ENCODE results near the gene GPR161. TPM values are rescaled to one million over a fixed set of nuclear protein-coding genes. Genes with fewer than 3 reads are reported as not detected.

The GPR161 gene
- total and polyA plus RNA-seq, 10 of the 15 experiments (the other 5 are each of a cell fraction or from before 2014, with no cell fraction given): 0.07 to 0.49 (median 0.34) TPM; not detected in 2

DNA sequence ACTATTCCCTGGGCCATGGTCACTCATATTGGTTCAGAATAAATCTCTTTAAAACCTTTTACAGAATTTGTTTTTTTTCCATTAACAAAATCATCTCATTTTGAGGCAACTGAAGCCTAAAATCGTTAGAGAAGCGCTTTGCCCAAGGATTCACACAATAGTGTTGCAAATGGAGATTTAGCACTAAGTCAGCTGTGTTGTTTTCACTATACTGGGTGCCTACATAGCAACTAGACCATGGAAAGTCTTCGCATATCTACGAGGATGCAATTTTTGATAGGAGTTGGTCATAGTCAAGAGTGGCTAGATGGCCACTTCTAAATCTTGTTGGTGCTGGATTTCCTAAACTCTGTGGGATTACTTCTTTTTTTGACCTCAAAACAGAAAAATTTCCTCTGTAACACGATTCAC lies 41.5 kb upstream of the GPR161 start:
- ChIA-PET SMC1A (ENCODE audit: uncharacterized antibody, unreplicated experiment) (interaction anchor here (2.0 kb wide), 1 partner anchor 10 kb away, joined by 8 read pairs; no protein-coding TSS in a partner anchor), POLR2A (interaction anchor here (2.9 to 3.4 kb wide), 2 partner anchors 9 to 48 kb away, joined by 8 to 21 read pairs; partner anchors contain the start of gene SFT2D2), CTCF (interaction anchor here (0.7 kb wide), 1 partner anchor 62 kb away, joined by 3 read pairs; no protein-coding TSS in a partner anchor), RAD21 (ENCODE audit: unreplicated experiment) (no interaction called here)
- FAIRE-seq (no peak), ATAC-seq (peak; percentile 1; the same call in 2 of the 3 replicates), DNase-seq (ENCODE audit: low read depth, low spot score) (no peak)
- Histone ChIP-seq H3K27me3 (replicated peaks in 1 of 2; ENCODE audit: control insufficient read depth in 2 of 2, insufficient read depth in 2 of 2, low read length in 1 of 2) (no peaks in the 10 kb centered on the region), H2AFZ (ENCODE audit: control insufficient read depth, low read depth, low read length) (peak overlapping the region; percentile 97), H3K79me2 (ENCODE audit: control insufficient read depth, insufficient read depth, low read length) (peaks cover 34% of the 10 kb centered on the region), H3K9ac (ENCODE audit: control insufficient read depth, insufficient read depth, low read length) (peak overlapping the region; percentile 94), H4K20me1 (ENCODE audit: control insufficient read depth, insufficient read depth) (no peaks in the 10 kb centered on the region), H3K36me3 (ENCODE audit: control insufficient read depth in 2 of 2, insufficient read depth in 2 of 2, low read length in 1 of 2) (no peaks in the 10 kb centered on the region), H3K4me2 (ENCODE audit: control insufficient read depth, insufficient read depth) (peak overlapping the region; percentile 81), H3K4me3 (peak overlapping the region; percentile 91), H3K9me3 (replicated peaks; ENCODE audit: control insufficient read depth, insufficient read depth, low read length) (no peaks in the 10 kb centered on the region; the same call in 2 of the 3 replicates), H3K4me1 (ENCODE audit: control insufficient read depth, insufficient read depth, low read length) (no peaks in the 10 kb centered on the region; the same call in 1 of the 2 replicates), H3K27ac (ENCODE audit: control insufficient read depth, insufficient read depth) (peak overlapping the region; percentile 95)
- 68% methylated on average over 5 of the region's 5 CpGs for WGBS (ENCODE audit: insufficient coverage, insufficient replicate concordance, low lambda C conversion rate, missing lambda C conversion rate)
- intact Hi-C loops (cut with micrococcal nuclease; ENCODE audit: unreplicated experiment) (loop anchor here (2.0 to 10.0 kb wide), 2 partner anchors 49 to 243 kb away; partner anchors contain the start of genes DCAF6, MPC2 and SFT2D2), in situ Hi-C loops (cut with MboI) (no loop called here)
- BruUV-seq (replicated peaks): TSS peak; percentile 97
- no peak for TF ChIP-seq RAD51 (IDR thresholded peaks at IDR 0.05)
- TF ChIP-seq, protein P1, sequence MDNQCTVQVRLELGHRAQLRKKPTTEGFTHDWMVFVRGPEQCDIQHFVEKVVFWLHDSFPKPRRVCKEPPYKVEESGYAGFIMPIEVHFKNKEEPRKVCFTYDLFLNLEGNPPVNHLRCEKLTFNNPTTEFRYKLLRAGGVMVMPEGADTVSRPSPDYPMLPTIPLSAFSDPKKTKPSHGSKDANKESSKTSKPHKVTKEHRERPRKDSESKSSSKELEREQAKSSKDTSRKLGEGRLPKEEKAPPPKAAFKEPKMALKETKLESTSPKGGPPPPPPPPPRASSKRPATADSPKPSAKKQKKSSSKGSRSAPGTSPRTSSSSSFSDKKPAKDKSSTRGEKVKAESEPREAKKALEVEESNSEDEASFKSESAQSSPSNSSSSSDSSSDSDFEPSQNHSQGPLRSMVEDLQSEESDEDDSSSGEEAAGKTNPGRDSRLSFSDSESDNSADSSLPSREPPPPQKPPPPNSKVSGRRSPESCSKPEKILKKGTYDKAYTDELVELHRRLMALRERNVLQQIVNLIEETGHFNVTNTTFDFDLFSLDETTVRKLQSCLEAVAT (IDR thresholded peaks at IDR 0.05): peak; percentile 71; the same call in 1 of the 2 replicates

DNA sequence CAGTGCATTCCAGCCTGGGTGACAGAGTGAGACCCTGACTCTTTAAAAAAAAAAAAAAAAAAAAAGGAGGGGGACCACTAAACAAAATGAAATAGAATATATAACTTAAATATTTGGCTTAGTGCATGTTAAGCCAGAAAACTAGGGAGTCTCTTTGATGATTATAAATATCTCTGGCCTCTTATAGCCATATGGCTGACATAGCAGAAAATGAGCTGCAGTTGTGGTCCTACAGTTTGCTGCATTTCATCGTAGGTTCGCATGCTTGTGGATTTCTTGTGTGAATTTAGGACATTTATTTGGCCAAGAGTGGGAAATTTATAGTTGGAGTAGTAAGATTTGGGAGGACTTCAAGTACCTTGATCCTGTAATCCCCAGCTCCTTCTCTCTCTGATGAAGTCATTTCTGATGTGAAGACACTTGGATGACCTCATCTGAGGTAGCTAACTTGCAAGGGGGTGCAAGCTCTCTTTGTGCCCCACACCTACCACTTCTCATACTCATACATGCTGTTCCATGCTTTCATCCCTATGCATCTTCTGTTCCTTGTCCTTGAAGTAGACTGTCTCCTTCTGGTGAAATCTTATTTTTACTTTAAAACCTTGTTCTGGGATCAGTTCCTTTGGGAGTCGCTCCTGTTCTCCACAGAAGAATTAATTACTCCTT lies 35.7 kb upstream of the GPR161 start:
- in situ Hi-C loops (cut with MboI): no loop called here
- ChIA-PET CTCF (interaction anchor here (0.6 to 1.5 kb wide), 2 partner anchors 14 to 1614 kb away, joined by 3 to 4 read pairs; no protein-coding TSS in a partner anchor), POLR2A (no interaction called here), RAD21 (ENCODE audit: unreplicated experiment) (no interaction called here), SMC1A (ENCODE audit: uncharacterized antibody, unreplicated experiment) (interaction anchor here (0.9 to 1.3 kb wide), 2 partner anchors 13 to 56 kb away, joined by 3 to 4 read pairs; no protein-coding TSS in a partner anchor)
- Histone ChIP-seq H3K79me2 (ENCODE audit: control insufficient read depth, insufficient read depth, low read length) (no peaks in the 10 kb centered on the region), H3K4me1 (ENCODE audit: control insufficient read depth, insufficient read depth, low read length) (peaks cover 8% of the 10 kb centered on the region), H3K4me3 (no peak overlapping the region), H2AFZ (ENCODE audit: control insufficient read depth, low read depth, low read length) (no peak overlapping the region), H3K9me3 (replicated peaks; ENCODE audit: control insufficient read depth, insufficient read depth, low read length) (0 out of 3 replicates have a peak, but pooled peaks cover 2% of the 10 kb centered on the region), H3K4me2 (ENCODE audit: control insufficient read depth, insufficient read depth) (no peak overlapping the region), H3K27ac (ENCODE audit: control insufficient read depth, insufficient read depth) (no peak overlapping the region), H4K20me1 (ENCODE audit: control insufficient read depth, insufficient read depth) (no peaks in the 10 kb centered on the region), H3K27me3 (replicated peaks in 1 of 2; ENCODE audit: control insufficient read depth in 2 of 2, insufficient read depth in 2 of 2, low read length in 1 of 2) (no peaks in the 10 kb centered on the region), H3K36me3 (ENCODE audit: control insufficient read depth in 2 of 2, insufficient read depth in 2 of 2, low read length in 1 of 2) (no peaks in the 10 kb centered on the region), H3K9ac (ENCODE audit: control insufficient read depth, insufficient read depth, low read length) (no peak overlapping the region)
- DNase-seq (ENCODE audit: low read depth, low spot score) (no peak), FAIRE-seq (peak; percentile 23), ATAC-seq (no peak)
- no TSS peak for BruUV-seq (replicated peaks)
- intact Hi-C loops (cut with micrococcal nuclease; ENCODE audit: unreplicated experiment): loop anchor here (10.0 kb wide), 1 partner anchor 238 kb away; the partner anchor contains the start of genes DCAF6 and MPC2
- 98% methylated on average over 3 of the region's 3 CpGs for WGBS (ENCODE audit: insufficient coverage, insufficient replicate concordance, low lambda C conversion rate, missing lambda C conversion rate)
- TF ChIP-seq TBL1XR1 (IDR thresholded peaks at IDR 0.05; ENCODE audit: low read depth, low read length) (no peak), CHD2 (IDR thresholded peaks at IDR 0.05; ENCODE audit: borderline replicate concordance, low read depth, low read length) (no peak), KDM1A (IDR thresholded peaks at IDR 0.05; ENCODE audit: borderline replicate concordance) (no peak), DPF2 (IDR thresholded peaks at IDR 0.05) (no peak), MEF2A (IDR thresholded peaks at IDR 0.05; ENCODE audit: insufficient read depth, low read depth, low read length) (no peak)
- TF ChIP-seq, protein P2, sequence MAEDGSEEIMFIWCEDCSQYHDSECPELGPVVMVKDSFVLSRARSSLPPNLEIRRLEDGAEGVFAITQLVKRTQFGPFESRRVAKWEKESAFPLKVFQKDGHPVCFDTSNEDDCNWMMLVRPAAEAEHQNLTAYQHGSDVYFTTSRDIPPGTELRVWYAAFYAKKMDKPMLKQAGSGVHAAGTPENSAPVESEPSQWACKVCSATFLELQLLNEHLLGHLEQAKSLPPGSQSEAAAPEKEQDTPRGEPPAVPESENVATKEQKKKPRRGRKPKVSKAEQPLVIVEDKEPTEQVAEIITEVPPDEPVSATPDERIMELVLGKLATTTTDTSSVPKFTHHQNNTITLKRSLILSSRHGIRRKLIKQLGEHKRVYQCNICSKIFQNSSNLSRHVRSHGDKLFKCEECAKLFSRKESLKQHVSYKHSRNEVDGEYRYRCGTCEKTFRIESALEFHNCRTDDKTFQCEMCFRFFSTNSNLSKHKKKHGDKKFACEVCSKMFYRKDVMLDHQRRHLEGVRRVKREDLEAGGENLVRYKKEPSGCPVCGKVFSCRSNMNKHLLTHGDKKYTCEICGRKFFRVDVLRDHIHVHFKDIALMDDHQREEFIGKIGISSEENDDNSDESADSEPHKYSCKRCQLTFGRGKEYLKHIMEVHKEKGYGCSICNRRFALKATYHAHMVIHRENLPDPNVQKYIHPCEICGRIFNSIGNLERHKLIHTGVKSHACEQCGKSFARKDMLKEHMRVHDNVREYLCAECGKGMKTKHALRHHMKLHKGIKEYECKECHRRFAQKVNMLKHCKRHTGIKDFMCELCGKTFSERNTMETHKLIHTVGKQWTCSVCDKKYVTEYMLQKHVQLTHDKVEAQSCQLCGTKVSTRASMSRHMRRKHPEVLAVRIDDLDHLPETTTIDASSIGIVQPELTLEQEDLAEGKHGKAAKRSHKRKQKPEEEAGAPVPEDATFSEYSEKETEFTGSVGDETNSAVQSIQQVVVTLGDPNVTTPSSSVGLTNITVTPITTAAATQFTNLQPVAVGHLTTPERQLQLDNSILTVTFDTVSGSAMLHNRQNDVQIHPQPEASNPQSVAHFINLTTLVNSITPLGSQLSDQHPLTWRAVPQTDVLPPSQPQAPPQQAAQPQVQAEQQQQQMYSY (CRISPR knock-in tag; IDR thresholded peaks at IDR 0.05): no peak
- TF ChIP-seq, protein P3, sequence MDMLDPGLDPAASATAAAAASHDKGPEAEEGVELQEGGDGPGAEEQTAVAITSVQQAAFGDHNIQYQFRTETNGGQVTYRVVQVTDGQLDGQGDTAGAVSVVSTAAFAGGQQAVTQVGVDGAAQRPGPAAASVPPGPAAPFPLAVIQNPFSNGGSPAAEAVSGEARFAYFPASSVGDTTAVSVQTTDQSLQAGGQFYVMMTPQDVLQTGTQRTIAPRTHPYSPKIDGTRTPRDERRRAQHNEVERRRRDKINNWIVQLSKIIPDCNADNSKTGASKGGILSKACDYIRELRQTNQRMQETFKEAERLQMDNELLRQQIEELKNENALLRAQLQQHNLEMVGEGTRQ (IDR thresholded peaks at IDR 0.05; ENCODE audit: borderline replicate concordance, low read depth, low read length): no peak
